Glutamatergic neuron (in vitro differentiated cells): ENCODE data around the gene DPH7. TPM values are rescaled to one million over a fixed set of nuclear protein-coding genes. Genes with fewer than 3 reads are reported as not detected.
A peak's percentile ranks its signal among the peaks of the same experiment; 100 is the strongest.

ENCODE experiments used
- DNase-seq: peaks from one replicate; pipeline ENCODE4 v3.0.0; 2022
- H3K27ac Mint-ChIP-seq: one replicate; pipeline ENCODE4 v1.8.0; 2020; ENCODE audit warnings: mild to moderate bottlenecking, mixed read lengths, inconsistent platforms; ENCODE audit not compliant: unreplicated experiment
- H3K27me3 Mint-ChIP-seq: one replicate; pipeline ENCODE4 v1.8.0; 2020; ENCODE audit warnings: mild to moderate bottlenecking, moderate library complexity, mixed read lengths, inconsistent platforms; ENCODE audit not compliant: unreplicated experiment
- H3K36me3 Mint-ChIP-seq: one replicate; pipeline ENCODE4 v1.8.0; 2020; ENCODE audit warnings: mild to moderate bottlenecking, mixed read lengths, inconsistent platforms; ENCODE audit not compliant: unreplicated experiment
- H3K4me1 Mint-ChIP-seq: one replicate; pipeline ENCODE4 v1.8.0; 2020; ENCODE audit warnings: mild to moderate bottlenecking, low read depth, mixed read lengths, inconsistent platforms; ENCODE audit not compliant: unreplicated experiment
- H3K4me3 Mint-ChIP-seq: one replicate; pipeline ENCODE4 v1.8.0; 2020; ENCODE audit warnings: mild to moderate bottlenecking, mixed read lengths, inconsistent platforms; ENCODE audit not compliant: unreplicated experiment
- H3K9me3 Mint-ChIP-seq: one replicate; pipeline ENCODE4 v1.8.0; 2020; ENCODE audit warnings: mild to moderate bottlenecking, moderate library complexity, mixed read lengths, inconsistent platforms; ENCODE audit not compliant: unreplicated experiment
- CTCF ChIP-seq: fragments of 200-600 bp; sonication (generic); IDR thresholded peaks from one replicate; pipeline ENCODE4 v1.5.0; 2021; ENCODE audit not compliant: partially characterized antibody, unreplicated experiment
- total RNA-seq: library from RNA; stranded (reverse); fragmentation: NEBNext Ultra II Directional; extraction: Animal tissue kit (Norgen Biotek cat#: 25700); gene quantifications from one replicate; pipeline ENCODE4 v1.2.1, GENCODE V29; 2021; ENCODE audit not compliant: unreplicated experiment

DPH7 gene
- total RNA-seq, 1 donor from 2014 or later = 64.6 TPM

GRCh38 chr9:137581361-137582285, 2.9 kb upstream of the DPH7 start:
- peaks cover 9% of the 10 kb centered on the region for H3K4me1 Mint-ChIP-seq

GRCh38 chr9:137580954-137581322, 2.2 kb upstream of the DPH7 start:
- Mint-ChIP-seq H3K4me3 (no peak overlapping the region), H3K27ac (no peak overlapping the region), H3K27me3 (peaks cover 2% of the 10 kb centered on the region), H3K9me3 (peaks cover 2% of the 10 kb centered on the region), H3K36me3 (no peaks in the 10 kb centered on the region), H3K4me1 (peaks cover 9% of the 10 kb centered on the region)
- DNase-seq = no peak
- TF ChIP-seq CTCF = no peak

More at GRCh38 chr9:137581361-137582285, 2.9 kb upstream of the DPH7 start:
- H3K36me3 Mint-ChIP-seq = no peaks in the 10 kb centered on the region
- H3K4me3 Mint-ChIP-seq = no peak overlapping the region
- no peak for TF ChIP-seq CTCF
- DNase-seq = no peak
- H3K27me3 Mint-ChIP-seq = peaks cover 2% of the 10 kb centered on the region
- peaks cover 3% of the 10 kb centered on the region for H3K9me3 Mint-ChIP-seq
- no peak overlapping the region for H3K27ac Mint-ChIP-seq

GRCh38 chr9:137580209-137580953, 1.7 kb upstream of the DPH7 start:
- no peak overlapping the region for H3K4me3 Mint-ChIP-seq
- H3K4me1 Mint-ChIP-seq = peaks cover 11% of the 10 kb centered on the region
- H3K27ac Mint-ChIP-seq = no peak overlapping the region
- H3K36me3 Mint-ChIP-seq = peaks cover 4% of the 10 kb centered on the region
- peaks cover 2% of the 10 kb centered on the region for H3K9me3 Mint-ChIP-seq
- DNase-seq = no peak
- peaks cover 2% of the 10 kb centered on the region for H3K27me3 Mint-ChIP-seq
- TF ChIP-seq CTCF = no peak

- Mint-ChIP-seq H3K36me3 (peaks cover 5% of the 10 kb centered on the region), H3K27me3 (no peaks in the 10 kb centered on the region), H3K4me3 (peak overlapping the region; percentile 72), H3K4me1 (peaks cover 16% of the 10 kb centered on the region), H3K27ac (peak overlapping the region; percentile 38), H3K9me3 (peaks cover 2% of the 10 kb centered on the region)
- DNase-seq = no peak
- no peak for TF ChIP-seq CTCF
Observed at GRCh38 chr9:137579259-137579604, 507 bp upstream of the DPH7 start.
